Measurements from ENCODE around the gene HCN1. TPM values are rescaled to one million over a fixed set of nuclear protein-coding genes. Genes with fewer than 3 reads are reported as not detected.

Gene HCN1
- total RNA-seq, 1 donor from 2014 or later: not detected

GRCh38 chr5:45262061-45262590 lies 434.1 kb downstream of the HCN1 start:
- Mint-ChIP-seq H3K27ac (no peak overlapping the region), H3K27me3 (ENCODE audit: low read depth) (no peaks in the 10 kb centered on the region), H3K36me3 (no peaks in the 10 kb centered on the region), H3K4me1 (no peaks in the 10 kb centered on the region), H3K9me3 (no peaks in the 10 kb centered on the region), H3K4me3 (no peak overlapping the region)
- no peak for DNase-seq (ENCODE audit: low spot score in 2 of 2, unreplicated experiment in 2 of 2)
- no peak for TF ChIP-seq CTCF (IDR thresholded peaks at IDR 0.05; ENCODE audit: unreplicated experiment)

DNA sequence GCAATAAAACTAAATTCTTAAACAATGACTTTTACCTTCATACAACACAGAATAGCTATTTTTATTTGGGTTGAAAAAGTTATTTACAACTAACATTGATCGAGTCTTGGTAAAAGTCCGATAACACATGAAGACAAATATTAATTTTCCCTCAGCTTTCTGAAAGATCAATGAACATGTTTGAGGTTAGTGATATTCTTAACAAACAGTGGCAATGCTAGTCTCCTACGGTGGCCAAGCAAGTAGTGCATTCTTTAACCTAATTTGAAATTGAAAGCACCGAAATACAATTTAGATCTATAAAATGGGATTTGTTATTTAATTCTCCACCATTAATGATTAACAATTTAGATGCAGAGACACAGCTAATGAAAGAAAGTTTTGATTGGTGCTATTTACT lies 435.1 kb downstream of the HCN1 start:
- no peaks in the 10 kb centered on the region for H3K4me1 Mint-ChIP-seq
- no peak overlapping the region for H3K27ac Mint-ChIP-seq
- no peaks in the 10 kb centered on the region for H3K36me3 Mint-ChIP-seq
- no peak for DNase-seq (ENCODE audit: low spot score in 2 of 2, unreplicated experiment in 2 of 2)
- no peaks in the 10 kb centered on the region for H3K9me3 Mint-ChIP-seq
- no peak for TF ChIP-seq CTCF (IDR thresholded peaks at IDR 0.05; ENCODE audit: unreplicated experiment)
- no peaks in the 10 kb centered on the region for H3K27me3 Mint-ChIP-seq (ENCODE audit: low read depth)
- no peak overlapping the region for H3K4me3 Mint-ChIP-seq

DNA sequence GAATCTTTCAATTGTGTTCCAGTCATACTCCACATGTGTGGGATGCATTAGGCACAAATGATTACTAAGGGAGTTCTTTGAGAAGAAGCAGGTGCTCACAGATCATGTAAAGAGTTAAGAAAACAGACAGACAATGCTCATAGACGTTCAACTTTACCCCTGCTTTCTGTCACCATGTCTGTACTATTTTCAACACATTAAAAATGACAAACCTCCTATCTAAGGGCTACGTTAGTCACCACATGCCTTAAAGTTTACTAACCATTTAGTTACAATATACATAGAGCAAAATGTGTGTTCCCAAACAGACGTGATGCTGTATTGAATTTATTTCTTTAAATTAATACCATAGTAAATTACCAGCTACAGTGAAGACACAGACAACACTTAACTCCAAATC lies 435.9 kb downstream of the HCN1 start:
- DNase-seq (ENCODE audit: low spot score in 2 of 2, unreplicated experiment in 2 of 2): no peak
- Mint-ChIP-seq H3K27me3 (ENCODE audit: low read depth) (no peaks in the 10 kb centered on the region), H3K9me3 (no peaks in the 10 kb centered on the region), H3K4me3 (no peak overlapping the region), H3K36me3 (no peaks in the 10 kb centered on the region), H3K4me1 (no peaks in the 10 kb centered on the region), H3K27ac (no peak overlapping the region)
- no peak for TF ChIP-seq CTCF (IDR thresholded peaks at IDR 0.05; ENCODE audit: unreplicated experiment)

DNA sequence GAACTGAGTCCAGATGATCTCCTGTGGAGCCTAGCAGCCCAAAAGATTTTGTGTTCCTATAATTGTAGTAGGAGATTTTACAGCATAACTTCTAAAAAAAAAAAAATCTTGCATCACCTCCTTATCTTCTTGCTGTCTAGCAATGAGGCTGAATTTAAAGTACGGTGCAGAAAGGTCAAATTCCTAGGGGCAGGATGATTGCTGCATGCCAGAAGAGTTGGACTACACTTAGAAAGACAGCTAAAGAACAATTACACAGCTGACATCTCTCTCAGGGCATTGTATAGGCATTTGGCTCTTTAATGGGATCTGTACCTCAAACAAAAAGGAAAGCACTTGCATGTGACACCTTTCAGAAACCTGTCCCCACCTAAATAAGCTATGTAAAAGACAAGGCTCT lies 443.2 kb downstream of the HCN1 start:
- Mint-ChIP-seq H3K4me1 (peaks cover 2% of the 10 kb centered on the region), H3K4me3 (no peak overlapping the region), H3K27me3 (ENCODE audit: low read depth) (no peaks in the 10 kb centered on the region), H3K9me3 (peaks cover 20% of the 10 kb centered on the region), H3K36me3 (no peaks in the 10 kb centered on the region), H3K27ac (no peak overlapping the region)
- DNase-seq (ENCODE audit: low spot score in 2 of 2, unreplicated experiment in 2 of 2): no peak
- no peak for TF ChIP-seq CTCF (IDR thresholded peaks at IDR 0.05; ENCODE audit: unreplicated experiment)

DNA sequence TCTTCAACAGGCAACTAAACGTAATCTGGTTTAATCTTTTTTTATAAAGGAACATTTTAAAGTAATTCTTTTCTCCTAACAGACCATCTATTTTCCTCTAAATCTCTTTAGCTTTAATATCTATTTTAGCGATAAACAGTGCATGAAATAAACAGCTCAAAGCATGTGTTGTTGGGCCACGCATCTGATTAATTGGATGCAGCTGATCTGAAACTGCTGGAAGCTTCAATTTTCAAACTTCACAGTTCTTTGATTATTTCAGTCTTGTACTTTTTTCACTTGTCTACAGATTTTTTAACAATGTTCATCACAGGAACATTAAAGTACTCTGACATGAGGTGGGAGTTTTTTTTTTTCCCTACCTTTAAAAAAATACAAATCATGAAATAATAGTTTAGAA lies 443.6 kb downstream of the HCN1 start:
- TF ChIP-seq CTCF (IDR thresholded peaks at IDR 0.05; ENCODE audit: unreplicated experiment): no peak

GRCh38 chr5:45225571-45226031 lies 470.6 kb downstream of the HCN1 start:
- DNase-seq (ENCODE audit: low spot score in 2 of 2, unreplicated experiment in 2 of 2): no peak
- TF ChIP-seq CTCF (IDR thresholded peaks at IDR 0.05; ENCODE audit: unreplicated experiment): no peak
- H3K4me3 Mint-ChIP-seq: no peak overlapping the region
- no peaks in the 10 kb centered on the region for H3K4me1 Mint-ChIP-seq
- peaks cover 5% of the 10 kb centered on the region for H3K9me3 Mint-ChIP-seq
- no peaks in the 10 kb centered on the region for H3K36me3 Mint-ChIP-seq
- no peak overlapping the region for H3K27ac Mint-ChIP-seq
- no peaks in the 10 kb centered on the region for H3K27me3 Mint-ChIP-seq (ENCODE audit: low read depth)

More for the DNA sequence above, 443.6 kb downstream of the HCN1 start:
- Mint-ChIP-seq H3K27me3 (ENCODE audit: low read depth) (no peaks in the 10 kb centered on the region), H3K9me3 (peaks cover 20% of the 10 kb centered on the region), H3K4me1 (peaks cover 2% of the 10 kb centered on the region), H3K36me3 (no peaks in the 10 kb centered on the region), H3K27ac (no peak overlapping the region), H3K4me3 (no peak overlapping the region)
- no peak for DNase-seq (ENCODE audit: low spot score in 2 of 2, unreplicated experiment in 2 of 2)
